GM18520 (cell line): Measurements from ENCODE around the gene PRDM15.
"Not testable (repeated sequence)": the region's sequence is repeated elsewhere in the genome, so short reads cannot be mapped to it uniquely, and the experiment has no call there.

Experiments
- ATAC-seq: cut with Tn5 transposase; IDR thresholded peaks from one replicate; pipeline ENCODE4 v1.9.1; 2021; ENCODE audit not compliant: unreplicated experiment

Gene PRDM15

GRCh38 chr21:41810597-41810932, 68.6 kb downstream of the PRDM15 start:
- no peak for ATAC-seq

DNA sequence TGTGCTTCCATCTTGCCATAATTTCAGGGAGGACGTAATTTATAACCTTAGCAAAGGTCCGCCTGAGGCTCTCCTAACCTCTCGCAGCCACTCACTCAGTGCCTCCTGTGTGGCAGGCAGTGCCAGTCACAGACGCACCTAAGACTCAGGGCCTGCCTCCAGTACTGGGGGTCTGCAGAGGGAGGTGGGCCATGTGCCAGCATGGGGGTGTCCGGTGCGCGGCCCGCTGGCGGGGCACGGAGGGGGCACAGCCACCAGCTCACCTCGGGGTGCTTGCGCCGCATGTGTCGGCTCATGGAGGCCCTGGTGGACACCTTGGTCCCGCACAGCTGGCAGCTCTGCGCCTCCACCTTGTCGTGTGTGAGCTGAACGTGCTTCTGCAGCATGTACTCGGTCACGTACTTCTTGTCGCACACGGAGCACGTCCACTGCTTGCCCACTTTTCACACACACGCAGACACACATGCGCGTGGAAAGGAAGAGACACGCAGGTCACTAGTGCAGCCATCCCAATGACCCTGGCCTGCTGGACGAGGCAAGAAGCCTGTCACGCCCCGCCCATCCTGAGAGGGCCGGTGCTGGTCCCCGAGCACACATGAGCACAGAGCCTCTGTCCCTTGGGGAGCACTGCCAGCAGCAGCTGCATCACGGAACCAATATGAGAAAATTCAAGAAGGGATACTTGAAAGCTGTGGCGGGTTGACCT, 69.1 kb downstream of the PRDM15 start:
- ATAC-seq = no peak

- ATAC-seq = no peak
These were observed 70.3 kb downstream of the PRDM15 start for GRCh38 chr21:41808846-41809245.

GRCh38 chr21:41808094-41808493, 71.0 kb downstream of the PRDM15 start:
- ATAC-seq = no peak

DNA sequence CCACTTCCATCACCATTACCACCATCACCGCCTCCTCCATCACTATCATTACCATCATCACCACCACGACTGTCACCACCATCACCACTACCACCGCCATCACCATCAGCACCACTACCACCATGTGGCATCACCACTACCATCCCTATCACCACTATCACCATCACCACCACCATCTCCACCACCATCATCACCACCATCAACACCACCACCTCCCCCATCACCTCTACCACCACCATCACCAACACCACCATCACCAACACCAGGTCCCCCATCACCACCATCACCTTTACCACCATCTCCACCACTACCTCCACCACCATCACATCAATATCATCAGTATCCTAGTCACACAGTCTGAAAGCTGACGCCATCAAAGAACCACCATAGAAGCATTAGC, 72.4 kb downstream of the PRDM15 start:
- ATAC-seq = no peak

- no peak for ATAC-seq
These were observed 73.5 kb downstream of the PRDM15 start for GRCh38 chr21:41805643-41806042.

- ATAC-seq = no peak
These were observed 74.1 kb downstream of the PRDM15 start for GRCh38 chr21:41805038-41805437.

GRCh38 chr21:41804381-41804780, 74.8 kb downstream of the PRDM15 start:
- no peak for ATAC-seq

GRCh38 chr21:41803316-41803715, 75.8 kb downstream of the PRDM15 start:
- no peak for ATAC-seq

- no peak for ATAC-seq
These were observed 76.5 kb downstream of the PRDM15 start for GRCh38 chr21:41802684-41803083.

- ATAC-seq = no peak
These were observed 77.0 kb downstream of the PRDM15 start for GRCh38 chr21:41802198-41802584.

DNA sequence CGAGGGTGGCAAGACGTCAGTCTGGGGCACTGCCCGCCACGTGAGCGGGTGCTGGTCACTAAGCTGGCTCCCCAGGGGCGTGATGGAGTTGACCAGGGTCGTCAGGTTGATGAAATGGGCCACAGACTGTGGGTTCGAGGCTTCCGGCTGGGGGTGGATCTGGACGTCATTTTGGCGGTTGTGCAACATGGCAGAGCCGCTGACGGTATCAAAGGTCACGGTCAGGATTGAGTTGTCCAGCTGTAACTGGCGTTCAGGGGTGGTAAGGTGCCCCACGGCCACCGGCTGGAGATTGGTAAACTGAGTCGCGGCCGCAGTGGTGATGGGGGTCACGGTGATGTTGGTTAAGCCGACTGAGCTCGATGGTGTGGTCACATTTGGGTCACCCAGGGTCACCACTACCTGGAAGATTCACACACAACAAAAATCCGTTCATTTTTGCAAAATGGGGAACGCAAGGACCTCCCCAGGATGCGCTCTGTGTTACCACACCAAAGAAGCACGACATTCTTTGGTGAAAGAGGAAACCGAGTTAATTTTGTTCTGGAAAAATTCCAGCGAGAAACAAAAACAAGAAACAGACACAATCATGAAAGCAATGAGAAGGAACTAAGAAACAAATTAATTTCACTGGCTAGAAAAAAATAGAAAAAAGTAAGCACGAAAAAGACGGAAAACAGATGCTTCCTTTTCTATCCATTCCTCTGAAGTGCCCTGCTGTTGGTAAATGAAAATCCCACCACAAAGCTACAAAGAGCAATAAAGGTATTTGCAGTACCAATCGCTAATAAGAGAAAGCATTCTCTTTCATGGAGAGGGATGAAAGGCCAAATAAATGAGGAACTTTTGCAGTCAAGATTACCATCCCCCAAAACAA, 77.6 kb downstream of the PRDM15 start:
- ATAC-seq = no peak

- no peak for ATAC-seq
These were observed 78.5 kb downstream of the PRDM15 start for GRCh38 chr21:41800425-41801320.

GRCh38 chr21:41799763-41800162, 79.4 kb downstream of the PRDM15 start:
- ATAC-seq = no peak

- no peak for ATAC-seq
These were observed 80.8 kb downstream of the PRDM15 start for GRCh38 chr21:41798326-41798725.

DNA sequence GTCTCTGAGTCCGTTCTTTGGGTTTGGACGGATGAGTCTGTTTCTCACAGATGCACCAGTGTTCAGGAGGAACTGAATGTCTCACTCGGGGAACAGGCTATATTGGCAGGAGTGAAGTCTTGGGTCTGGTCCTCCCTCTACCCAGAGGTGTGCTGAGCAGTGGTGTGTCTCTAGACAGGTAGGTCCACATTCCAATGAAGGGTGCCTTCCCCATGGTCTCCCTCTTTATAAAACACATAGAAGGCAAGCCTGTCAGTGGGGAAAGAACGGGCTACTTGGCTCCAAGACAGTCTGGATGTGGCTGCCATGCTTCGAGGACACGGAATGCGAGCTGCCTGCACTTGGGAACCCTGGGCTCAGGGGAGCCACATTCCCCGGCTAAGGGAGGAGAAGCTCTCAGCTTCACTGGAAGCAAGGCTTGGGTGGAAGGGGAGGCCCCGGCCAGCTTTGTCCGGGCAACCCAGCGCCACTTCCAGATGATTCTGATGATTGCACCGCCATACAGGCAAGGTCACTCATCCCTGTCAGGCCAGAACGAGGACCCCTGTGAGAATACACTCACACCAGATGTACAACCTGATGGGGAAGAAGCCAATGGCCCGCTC, 82.6 kb downstream of the PRDM15 start:
- no peak for ATAC-seq

GRCh38 chr21:41795726-41796125, 83.4 kb downstream of the PRDM15 start:
- ATAC-seq = no peak

DNA sequence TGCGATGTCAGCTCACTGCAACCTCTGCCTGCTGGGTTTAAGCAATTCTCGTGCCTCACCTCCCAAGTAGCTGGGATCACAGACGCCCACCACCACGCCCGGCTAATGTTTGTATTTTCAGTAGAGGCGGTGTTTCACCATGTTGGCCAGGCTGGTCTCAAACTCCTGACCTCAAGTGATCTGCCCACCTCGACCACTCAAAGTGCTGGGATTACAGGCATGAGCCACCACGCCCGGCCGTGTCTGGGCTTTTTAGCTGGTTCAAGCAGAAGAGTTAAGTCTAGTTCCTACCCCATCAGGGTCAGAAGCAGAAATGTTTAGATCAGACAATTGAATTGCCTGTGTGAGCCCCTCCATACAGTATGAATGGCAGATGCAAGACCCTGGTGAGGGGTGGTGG, 84.5 kb downstream of the PRDM15 start:
- ATAC-seq = no peak

DNA sequence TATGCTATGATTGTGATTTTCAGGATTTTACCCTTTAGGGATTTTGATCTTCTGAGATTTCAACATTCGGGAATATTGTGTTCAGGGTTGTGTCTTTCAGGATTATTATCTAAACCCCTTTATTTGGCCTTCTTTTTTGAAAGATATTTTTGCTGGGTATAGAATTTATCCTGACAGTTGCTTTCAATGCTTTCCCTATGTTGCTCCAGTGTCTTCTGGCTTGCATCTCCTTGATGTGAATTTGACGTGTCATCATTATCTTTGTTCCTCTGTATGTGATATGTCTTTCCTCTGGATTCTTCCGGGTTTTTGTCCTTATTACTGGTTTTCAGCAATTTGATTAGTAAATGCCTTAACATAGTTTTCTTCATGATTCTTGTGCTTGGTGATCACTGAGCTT, 86.4 kb downstream of the PRDM15 start:
- no peak for ATAC-seq

GRCh38 chr21:41786509-41786987, 92.6 kb downstream of the PRDM15 start:
- ATAC-seq = no peak

DNA sequence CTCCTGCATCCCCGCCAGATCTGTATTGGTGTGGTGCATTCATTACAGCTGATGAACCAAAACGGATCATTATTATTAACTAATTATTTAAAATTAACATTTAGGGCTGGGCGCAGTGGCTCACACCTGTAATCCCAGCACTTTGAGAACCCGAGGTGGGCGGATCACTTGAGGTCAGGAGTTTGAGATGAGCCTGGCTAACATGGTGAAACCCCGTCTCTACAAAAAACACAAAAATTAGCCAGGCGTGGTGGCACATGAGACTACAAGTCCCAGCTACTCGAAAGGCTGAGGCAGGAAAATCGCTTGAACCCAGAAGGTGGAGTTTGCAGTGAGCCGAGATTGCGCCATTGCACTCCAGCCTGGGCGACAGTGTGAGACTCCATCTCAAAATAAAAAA, 93.9 kb downstream of the PRDM15 start:
- ATAC-seq = not testable (repeated sequence)
